ENCODE measurements around the gene ZC3HAV1L. TPM values are rescaled to one million over a fixed set of nuclear protein-coding genes. Genes with fewer than 3 reads are reported as not detected.

ZC3HAV1L gene
- total RNA-seq: 10 to 100 TPM in 2 of 4 donors, 1 to 10 TPM in 2; 7.3 to 12.4 (median 10.2) TPM

- TF ChIP-seq POLR2A (IDR thresholded peaks at IDR 0.05) (no peak), CTCF (IDR thresholded peaks at IDR 0.05) (no peak)
- Histone ChIP-seq H3K9me3 (no peaks in the 10 kb centered on the region), H3K36me3 (peaks cover 0 to 20% of the 10 kb centered on the region in 2 donors), H3K4me3 (peak within 1 kb of the TSS; percentile 71 to 92), H3K27ac (peak within 1 kb of the TSS in 3 of 4 donors; percentile 74 to 85 (median 79)), H3K27me3 (no peaks in the 10 kb centered on the region), H3K4me1 (peaks cover 0 to 21% (median 6%) of the 10 kb centered on the region in 3 donors)
- peak; percentile 88 for ATAC-seq
- WGBS, 2 donors (ENCODE audit: low coverage in 1 of 2): 0 to 2% methylated on average over 1 to 6 of the region's 82 CpGs
Observed at GRCh38 chr7:139035586-139036353, at the start of gene ZC3HAV1L. ZC3HAV1L (minus strand) TSS chr7:139036042; CDS start chr7:139036017, 25 bp downstream.

GRCh38 chr7:139084709-139085108 lies 48.9 kb upstream of the ZC3HAV1L start:
- WGBS, 2 donors (ENCODE audit: low coverage in 1 of 2): 87 to 92% methylated on average over 4 to 5 of the region's 5 CpGs
- H3K27ac ChIP-seq: no peak overlapping the region
- H3K4me3 ChIP-seq: no peak overlapping the region
- ATAC-seq: no peak
- H3K4me1 ChIP-seq: peaks cover 0 to 8% (median 0%) of the 10 kb centered on the region in 3 donors
- no peaks in the 10 kb centered on the region for H3K27me3 ChIP-seq
- H3K36me3 ChIP-seq: peaks cover 0 to 99% of the 10 kb centered on the region in 2 donors
- H3K9me3 ChIP-seq: no peaks in the 10 kb centered on the region
- no peak for TF ChIP-seq EP300 (IDR thresholded peaks at IDR 0.05)
- TF ChIP-seq CTCF (IDR thresholded peaks at IDR 0.05): no peak
- no peak for TF ChIP-seq POLR2A (IDR thresholded peaks at IDR 0.05)
- TF ChIP-seq POLR2AphosphoS5 (IDR thresholded peaks at IDR 0.05): no peak

- Histone ChIP-seq H3K27me3 (no peaks in the 10 kb centered on the region), H3K4me3 (no peak overlapping the region), H3K27ac (no peak overlapping the region), H3K36me3 (peaks cover 0 to 100% of the 10 kb centered on the region in 2 donors), H3K4me1 (peaks cover 0 to 8% (median 0%) of the 10 kb centered on the region in 3 donors), H3K9me3 (no peaks in the 10 kb centered on the region)
- no peak for TF ChIP-seq CTCF (IDR thresholded peaks at IDR 0.05)
- no peak for TF ChIP-seq EP300 (IDR thresholded peaks at IDR 0.05)
- no peak for TF ChIP-seq POLR2A (IDR thresholded peaks at IDR 0.05)
- no peak for TF ChIP-seq POLR2AphosphoS5 (IDR thresholded peaks at IDR 0.05)
- no peak for ATAC-seq
Observed at GRCh38 chr7:139081584-139081983, 45.7 kb upstream of the ZC3HAV1L start.

GRCh38 chr7:139080905-139081304 lies 45.1 kb upstream of the ZC3HAV1L start:
- TF ChIP-seq POLR2AphosphoS5 (IDR thresholded peaks at IDR 0.05) (no peak), POLR2A (IDR thresholded peaks at IDR 0.05) (no peak), EP300 (IDR thresholded peaks at IDR 0.05) (no peak), CTCF (IDR thresholded peaks at IDR 0.05) (no peak)
- no peaks in the 10 kb centered on the region for H3K9me3 ChIP-seq
- peaks cover 0 to 8% (median 0%) of the 10 kb centered on the region in 3 donors for H3K4me1 ChIP-seq
- H3K27ac ChIP-seq: no peak overlapping the region
- no peaks in the 10 kb centered on the region for H3K27me3 ChIP-seq
- H3K4me3 ChIP-seq: no peak overlapping the region
- H3K36me3 ChIP-seq: peaks cover 0 to 100% of the 10 kb centered on the region in 2 donors
- ATAC-seq: no peak
- 40 to 66% methylated on average over 1 to 7 of the region's 8 CpGs for WGBS, 2 donors (ENCODE audit: low coverage in 1 of 2)

- peaks cover 0 to 97% of the 10 kb centered on the region in 2 donors for H3K36me3 ChIP-seq
Observed at GRCh38 chr7:139079861-139080260, 44.0 kb upstream of the ZC3HAV1L start.

More at GRCh38 chr7:139079861-139080260, 44.0 kb upstream of the ZC3HAV1L start:
- no peak for TF ChIP-seq CTCF (IDR thresholded peaks at IDR 0.05)
- no peak for TF ChIP-seq POLR2AphosphoS5 (IDR thresholded peaks at IDR 0.05)
- TF ChIP-seq POLR2A (IDR thresholded peaks at IDR 0.05): no peak
- no peak for TF ChIP-seq EP300 (IDR thresholded peaks at IDR 0.05)
- H3K27me3 ChIP-seq: no peaks in the 10 kb centered on the region
- no peak for ATAC-seq
- WGBS, 2 donors (ENCODE audit: low coverage in 1 of 2): 94 to 96% methylated on average over 2 to 4 of the region's 15 CpGs
- H3K9me3 ChIP-seq: no peaks in the 10 kb centered on the region
- H3K4me1 ChIP-seq: peaks cover 0 to 8% (median 0%) of the 10 kb centered on the region in 3 donors
- H3K4me3 ChIP-seq: no peak overlapping the region
- H3K27ac ChIP-seq: no peak overlapping the region
